MM.1S (cell line): ENCODE results near the gene KANK2.

Source experiments
- DNase-seq: peaks from one replicate; pipeline ENCODE4 v3.0.0-alpha.2; 2015
- H2AFZ ChIP-seq: fragments of 300-600 bp; sonication (generic); 2 replicates; pipeline ENCODE4 v1.6.0; 2016; ENCODE audit warnings: antibody characterized with exemption, low read length
- H3F3A ChIP-seq: fragments of 300-600 bp; sonication (generic); 2 replicates; pipeline ENCODE4 v1.6.1; 2016; ENCODE audit warnings: mild to moderate bottlenecking, antibody characterized with exemption, low read length, moderate library complexity, mixed read lengths; ENCODE audit not compliant: insufficient read depth
- H3K27ac ChIP-seq: fragments of 300-600 bp; sonication (generic); 2 replicates; pipeline ENCODE4 v1.5.1; 2016; ENCODE audit warnings: mild to moderate bottlenecking, low read length
- H3K27me3 ChIP-seq: fragments of 300-600 bp; sonication (generic); replicated peaks from 2 replicates; pipeline ENCODE4 v1.6.0; 2016; ENCODE audit warnings: low read length; ENCODE audit not compliant: insufficient read depth
- H3K36me3 ChIP-seq: fragments of 300-600 bp; sonication (generic); replicated peaks from 2 replicates; pipeline ENCODE4 v1.6.1; 2016; ENCODE audit warnings: mild to moderate bottlenecking, low read length, mixed read lengths; ENCODE audit not compliant: insufficient read depth
- H3K4me1 ChIP-seq: fragments of 300-600 bp; sonication (generic); 2 replicates; pipeline ENCODE4 v1.6.1; 2016; ENCODE audit warnings: low read length, mixed read lengths
- H3K4me2 ChIP-seq: fragments of 300-600 bp; sonication (generic); 2 replicates; pipeline ENCODE4 v1.6.0; 2016; ENCODE audit warnings: low read depth, low read length
- H3K4me3 ChIP-seq: fragments of 300-600 bp; sonication (generic); 2 replicates; pipeline ENCODE4 v1.5.1; 2016; ENCODE audit warnings: low read length, mixed read lengths
- H3K79me2 ChIP-seq: fragments of 300-600 bp; sonication (generic); 2 replicates; pipeline ENCODE4 v1.6.1; 2016; ENCODE audit warnings: mixed run types, low read length, mixed read lengths
- H3K9ac ChIP-seq: fragments of 300-600 bp; sonication (generic); 2 replicates; pipeline ENCODE4 v1.6.1; 2016; ENCODE audit warnings: low read length, mixed read lengths
- H3K9me2 ChIP-seq: fragments of 300-600 bp; sonication (generic); replicated peaks from 2 replicates; pipeline ENCODE4 v1.6.1; 2016; ENCODE audit warnings: mild to moderate bottlenecking, low read length, mixed read lengths; ENCODE audit not compliant: insufficient read depth
- H3K9me3 ChIP-seq: fragments of 300-600 bp; sonication (generic); replicated peaks from 2 replicates; pipeline ENCODE4 v1.6.1; 2016; ENCODE audit warnings: mild to moderate bottlenecking, low read length, mixed read lengths; ENCODE audit not compliant: insufficient read depth
- H4K20me1 ChIP-seq: fragments of 300-600 bp; sonication (generic); 2 replicates; pipeline ENCODE4 v1.6.1; 2016; ENCODE audit warnings: mild to moderate bottlenecking, low read length, moderate library complexity, mixed read lengths; ENCODE audit not compliant: insufficient read depth
- CTCF ChIP-seq: fragments of 300-600 bp; sonication (generic); IDR thresholded peaks from 2 replicates; pipeline ENCODE4 v1.5.1; 2016; ENCODE audit warnings: antibody characterized with exemption, low read length, mixed read lengths
- EZH2 ChIP-seq: fragments of 300-600 bp; sonication (generic); optimal IDR thresholded peaks from 2 replicates; pipeline ENCODE3; 2017; ENCODE audit warnings: low read depth, mild to moderate bottlenecking, antibody characterized with exemption, low read length, mixed read lengths
- EZH2phosphoT487 ChIP-seq: fragments of 300-600 bp; sonication (generic); IDR thresholded peaks from 2 replicates; pipeline ENCODE4 v1.6.1; 2018; ENCODE audit warnings: antibody characterized with exemption, low read length

The KANK2 gene

GRCh38 chr19:11152318-11153062 lies 44.9 kb downstream of the KANK2 start:
- H3F3A ChIP-seq: no peaks in the 10 kb centered on the region
- no peak overlapping the region for H3K4me2 ChIP-seq
- no peak overlapping the region for H3K4me3 ChIP-seq
- H3K9me3 ChIP-seq: no peaks in the 10 kb centered on the region
- no peak overlapping the region for H3K9ac ChIP-seq
- H3K79me2 ChIP-seq: peaks cover 55% of the 10 kb centered on the region
- DNase-seq: no peak
- TF ChIP-seq EZH2phosphoT487: no peak
- no peak for TF ChIP-seq EZH2
- no peak for TF ChIP-seq CTCF
- no peaks in the 10 kb centered on the region for H3K9me2 ChIP-seq
- no peaks in the 10 kb centered on the region for H4K20me1 ChIP-seq
- peaks cover 10% of the 10 kb centered on the region; the same call in 1 of the 2 replicates for H3K4me1 ChIP-seq
- no peaks in the 10 kb centered on the region for H3K27me3 ChIP-seq
- H2AFZ ChIP-seq: no peak overlapping the region
- no peak overlapping the region for H3K27ac ChIP-seq
- H3K36me3 ChIP-seq: no peaks in the 10 kb centered on the region

GRCh38 chr19:11151181-11151580 lies 46.2 kb downstream of the KANK2 start:
- Histone ChIP-seq H3K27ac (no peak overlapping the region), H3K9ac (no peak overlapping the region), H3K4me1 (peaks cover 6% of the 10 kb centered on the region; the same call in 1 of the 2 replicates), H3K79me2 (peaks cover 55% of the 10 kb centered on the region), H4K20me1 (no peaks in the 10 kb centered on the region), H3K9me2 (no peaks in the 10 kb centered on the region), H3K4me2 (no peak overlapping the region), H3K36me3 (no peaks in the 10 kb centered on the region), H3K27me3 (no peaks in the 10 kb centered on the region), H3K4me3 (no peak overlapping the region), H3K9me3 (no peaks in the 10 kb centered on the region), H3F3A (no peaks in the 10 kb centered on the region), H2AFZ (no peak overlapping the region)
- no peak for TF ChIP-seq EZH2phosphoT487
- no peak for TF ChIP-seq EZH2
- no peak for TF ChIP-seq CTCF
- no peak for DNase-seq

- H3K9me3 ChIP-seq: no peaks in the 10 kb centered on the region
- no peak overlapping the region for H3K9ac ChIP-seq
- no peaks in the 10 kb centered on the region for H3K36me3 ChIP-seq
- no peak for DNase-seq
- H3K4me1 ChIP-seq: no peaks in the 10 kb centered on the region
- H3F3A ChIP-seq: no peaks in the 10 kb centered on the region
- H3K27me3 ChIP-seq: no peaks in the 10 kb centered on the region
- TF ChIP-seq CTCF (no peak), EZH2phosphoT487 (no peak), EZH2 (no peak)
- H4K20me1 ChIP-seq: no peaks in the 10 kb centered on the region
- H3K4me2 ChIP-seq: no peak overlapping the region
- peaks cover 30% of the 10 kb centered on the region for H3K79me2 ChIP-seq
- H3K4me3 ChIP-seq: no peak overlapping the region
- H3K27ac ChIP-seq: no peak overlapping the region
- H3K9me2 ChIP-seq: no peaks in the 10 kb centered on the region
- no peak overlapping the region for H2AFZ ChIP-seq
Observed at GRCh38 chr19:11148001-11148400, 49.3 kb downstream of the KANK2 start.
